DMS153 treated with DMSO at 0.1 percent for 48 hours (cell line): ENCODE data around the gene KRT27.
A peak's percentile ranks its signal among the peaks of the same experiment; 100 is the strongest.

Experiments used
- DNase-seq: peaks from one replicate; lab custom pipeline; 2025; ENCODE audit not compliant: unreplicated experiment; lab: John Stamatoyannopoulos, UW

KRT27 gene

DNA sequence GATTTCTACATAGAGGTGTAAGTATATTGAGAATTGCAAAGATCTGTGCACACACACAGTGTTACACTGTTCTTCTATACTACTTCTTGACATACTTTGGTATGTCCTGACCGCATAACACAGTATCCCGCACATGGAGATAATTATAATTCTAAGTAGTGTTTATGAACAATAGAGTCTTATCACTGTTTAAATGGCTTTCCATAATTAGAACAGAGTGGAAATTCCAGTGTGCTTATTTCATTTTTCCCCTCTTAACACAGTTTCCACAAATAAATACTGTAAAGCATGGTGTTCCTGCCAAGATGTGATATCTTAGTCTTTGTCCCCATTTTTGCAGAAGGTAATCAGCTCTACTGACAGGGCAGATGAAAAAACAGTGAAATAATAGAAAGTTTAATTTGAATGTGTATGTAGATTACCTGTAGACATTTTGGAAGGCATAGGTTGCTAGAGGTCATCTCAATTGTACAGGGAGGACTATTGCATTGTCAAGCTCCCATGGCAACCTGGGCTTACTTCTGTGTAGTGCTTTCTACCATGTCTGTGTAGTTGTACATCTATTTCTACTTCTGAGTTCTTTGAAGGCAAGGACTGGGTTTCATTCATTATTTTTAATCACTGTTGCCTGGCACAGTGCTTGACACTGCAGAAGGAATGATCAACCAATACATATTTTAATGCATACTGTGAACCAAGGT, 27.5 kb upstream of the KRT27 start:
- no peak for DNase-seq

DNA sequence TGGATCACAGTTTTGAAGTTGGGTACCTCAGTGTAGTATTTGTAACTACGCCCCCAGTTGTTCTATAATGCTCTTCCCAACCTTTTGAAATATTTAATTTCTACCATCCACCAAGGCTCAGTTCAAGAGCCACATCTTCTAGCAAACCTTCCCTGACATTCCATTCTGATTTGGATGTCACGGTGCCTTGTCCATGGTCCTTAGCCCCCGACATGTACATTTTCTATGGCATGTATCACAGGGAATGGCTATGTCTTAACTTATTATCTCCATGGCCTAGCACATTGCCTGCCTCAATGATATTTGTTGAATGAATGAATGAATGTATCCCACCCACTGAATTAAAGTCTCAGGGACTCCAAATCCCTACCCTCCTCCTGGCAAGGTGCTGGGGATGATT, 23.8 kb upstream of the KRT27 start:
- DNase-seq, result no peak

DNA sequence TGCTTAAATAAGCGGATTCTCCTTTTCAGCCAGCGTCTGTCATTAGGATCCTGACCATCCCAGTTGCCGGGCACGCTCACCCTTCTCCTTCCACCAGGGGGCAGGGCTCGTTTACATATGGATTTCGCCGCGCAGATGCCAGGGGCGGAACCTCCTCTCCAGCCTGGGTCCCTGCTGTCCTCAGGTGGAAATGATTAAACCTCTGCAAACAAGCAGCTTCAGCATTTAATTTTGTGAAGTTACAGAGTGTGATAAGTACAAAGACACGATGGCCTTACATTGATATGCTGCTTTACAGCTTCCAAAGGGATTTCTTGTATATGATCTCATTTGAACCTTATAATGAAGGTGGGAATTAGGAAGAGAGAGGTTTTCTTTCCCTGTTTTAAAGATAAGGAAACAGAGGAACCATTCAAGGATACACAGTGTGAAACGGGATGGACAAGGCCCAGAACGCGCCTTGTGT, 21.3 kb upstream of the KRT27 start:
- DNase-seq, result peak; percentile 81

DNA sequence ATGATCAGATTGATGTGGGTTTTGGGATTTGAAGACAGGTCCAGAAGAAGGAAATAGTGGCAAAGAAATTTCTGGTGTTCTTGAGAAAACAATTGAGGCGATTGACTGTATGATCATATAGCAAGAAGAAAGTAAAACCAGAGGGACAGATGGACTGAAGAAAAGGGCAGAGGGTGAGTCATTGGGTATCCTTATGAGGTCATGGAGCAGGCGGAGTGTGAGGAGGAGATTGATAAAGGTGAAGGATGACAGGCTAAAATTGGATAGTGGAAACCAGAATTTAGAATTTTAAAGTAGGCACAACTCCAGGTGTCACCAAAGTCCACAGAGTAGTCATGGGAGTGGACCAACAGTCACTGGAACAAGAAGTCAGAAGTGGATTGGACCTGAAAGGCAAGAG, 18.8 kb upstream of the KRT27 start:
- no peak for DNase-seq

DNA sequence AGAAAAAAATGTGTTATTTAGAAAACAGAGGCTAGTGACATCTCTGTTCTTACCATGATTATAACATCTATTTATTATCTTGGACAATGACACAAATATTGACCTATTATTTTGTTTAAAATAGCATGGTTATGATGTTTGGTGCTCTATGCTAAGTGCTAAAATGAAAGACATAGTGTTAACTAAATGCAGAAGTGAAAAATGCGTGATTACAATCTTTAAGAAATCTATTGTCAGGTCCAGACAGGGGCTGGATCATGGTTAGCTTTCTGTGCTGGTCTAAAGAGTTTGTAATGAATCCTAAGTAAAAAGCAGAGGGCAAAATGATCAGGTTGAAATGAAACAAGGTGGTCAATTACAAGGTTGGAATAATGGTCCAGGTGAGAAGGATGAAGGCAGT, 18.0 kb upstream of the KRT27 start:
- no peak for DNase-seq

DNA sequence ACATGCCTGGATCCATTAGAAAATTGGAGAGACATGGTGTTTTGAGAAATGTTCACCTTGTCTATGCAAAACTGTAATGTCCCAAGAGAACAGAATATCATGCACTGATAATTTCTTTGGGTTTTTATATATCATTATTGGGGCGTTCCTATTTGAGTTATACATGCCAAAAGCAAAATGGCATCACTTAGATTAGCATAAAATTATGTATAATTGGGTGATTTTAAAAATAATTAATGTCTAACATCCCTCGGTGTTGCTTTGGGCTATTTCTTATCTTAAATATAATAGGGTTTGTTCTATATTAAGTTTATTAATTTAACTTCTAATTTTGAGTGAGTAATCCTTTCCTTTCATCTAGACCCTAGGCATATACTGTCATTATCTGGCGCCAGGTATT, 17.5 kb upstream of the KRT27 start, which contains the start of gene KRT28:
TSS of gene KRT28 (minus strand) at position 101 of the 400 bp plus-strand sequence. CDS start at position 35, 66 bp downstream.
- no peak for DNase-seq

DNA sequence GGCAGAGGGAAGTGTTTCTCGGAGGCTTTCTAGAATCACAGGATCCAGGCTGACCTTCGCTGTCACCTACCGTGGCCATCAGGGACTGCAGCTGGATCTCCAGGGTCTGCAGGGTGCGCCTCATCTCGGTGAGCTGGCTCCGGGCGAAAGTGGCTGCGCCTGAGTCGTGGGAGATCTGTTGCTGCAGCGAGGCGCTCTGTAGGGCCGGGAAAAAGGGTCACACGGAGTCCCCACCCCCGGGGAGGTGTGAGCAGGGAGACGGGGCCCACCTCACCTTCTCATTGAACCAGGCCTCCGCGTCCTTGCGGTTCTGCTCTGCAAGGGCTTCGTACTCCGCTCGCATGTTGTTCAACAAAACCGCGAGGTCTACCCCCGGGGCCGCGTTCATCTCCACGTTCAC, 14.5 kb upstream of the KRT27 start:
- DNase-seq, result no peak

DNA sequence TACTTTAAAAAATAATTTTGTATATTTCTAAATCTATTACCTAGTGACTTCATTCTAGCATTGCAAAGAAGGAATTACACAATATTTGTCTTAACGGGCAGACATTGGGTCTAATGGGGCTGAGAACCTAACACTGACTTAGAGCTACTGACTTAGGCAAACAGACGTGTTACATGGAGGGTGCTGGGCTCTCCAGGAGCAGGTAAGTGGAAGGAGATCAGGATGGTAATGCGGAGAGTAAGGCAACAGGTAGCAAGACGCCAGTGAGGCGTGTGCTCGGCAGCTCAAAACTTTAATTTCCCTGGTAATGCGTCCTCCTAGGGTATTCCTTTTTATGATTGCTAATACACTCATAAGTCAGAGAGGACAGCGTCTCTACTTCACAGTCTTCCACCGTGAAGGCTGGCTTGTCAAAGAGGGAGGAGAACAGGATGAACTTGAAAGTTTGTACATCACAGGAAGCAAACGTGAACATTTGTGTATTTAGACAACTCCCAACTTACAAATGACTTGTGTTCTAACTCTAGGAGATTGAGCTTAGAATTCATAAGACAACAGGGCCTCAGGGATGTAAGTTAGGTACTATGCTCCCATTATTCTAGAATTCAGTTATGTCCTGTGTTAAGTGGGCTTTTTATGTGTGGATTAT, 12.8 kb upstream of the KRT27 start:
- DNase-seq, result no peak

DNA sequence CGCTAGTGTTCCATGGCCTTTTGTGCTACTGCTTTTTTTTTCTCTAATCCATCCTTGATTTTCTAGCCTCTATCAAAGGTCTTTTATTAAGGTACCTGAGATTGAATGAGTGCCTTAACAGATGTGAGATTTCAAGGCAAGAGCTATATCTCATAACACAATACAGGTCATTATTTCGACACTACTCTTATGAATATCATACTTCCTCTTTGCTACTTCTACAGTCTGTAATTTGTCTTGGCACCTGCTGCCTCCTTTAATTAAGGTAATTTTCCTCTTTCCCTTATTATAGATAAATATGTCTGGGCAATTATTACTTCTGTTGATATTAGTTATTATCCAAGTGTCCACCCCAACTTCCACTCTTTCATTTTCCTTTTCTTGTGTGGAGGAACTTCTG, 12.1 kb upstream of the KRT27 start:
- no peak for DNase-seq

DNA sequence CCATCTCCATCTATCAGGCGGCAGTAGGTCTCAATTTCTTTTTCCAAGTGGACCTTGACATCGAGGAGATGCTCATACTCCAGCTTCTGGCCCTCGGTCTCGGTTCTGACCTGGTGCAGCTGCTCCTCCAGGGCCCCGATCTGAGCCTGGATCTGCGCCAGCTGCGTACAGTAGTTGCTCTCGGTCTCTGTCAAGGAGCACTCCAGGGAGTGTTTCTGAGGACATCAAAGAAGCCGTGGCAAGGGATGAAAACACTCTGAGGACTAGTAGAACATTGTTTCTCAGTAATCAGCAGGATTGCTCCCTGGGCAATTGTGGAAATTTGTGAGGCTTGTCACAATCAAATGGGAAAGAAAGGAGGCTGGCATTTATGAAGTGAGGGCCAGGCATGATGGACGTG, 11.5 kb upstream of the KRT27 start:
- DNase-seq, result no peak

DNA sequence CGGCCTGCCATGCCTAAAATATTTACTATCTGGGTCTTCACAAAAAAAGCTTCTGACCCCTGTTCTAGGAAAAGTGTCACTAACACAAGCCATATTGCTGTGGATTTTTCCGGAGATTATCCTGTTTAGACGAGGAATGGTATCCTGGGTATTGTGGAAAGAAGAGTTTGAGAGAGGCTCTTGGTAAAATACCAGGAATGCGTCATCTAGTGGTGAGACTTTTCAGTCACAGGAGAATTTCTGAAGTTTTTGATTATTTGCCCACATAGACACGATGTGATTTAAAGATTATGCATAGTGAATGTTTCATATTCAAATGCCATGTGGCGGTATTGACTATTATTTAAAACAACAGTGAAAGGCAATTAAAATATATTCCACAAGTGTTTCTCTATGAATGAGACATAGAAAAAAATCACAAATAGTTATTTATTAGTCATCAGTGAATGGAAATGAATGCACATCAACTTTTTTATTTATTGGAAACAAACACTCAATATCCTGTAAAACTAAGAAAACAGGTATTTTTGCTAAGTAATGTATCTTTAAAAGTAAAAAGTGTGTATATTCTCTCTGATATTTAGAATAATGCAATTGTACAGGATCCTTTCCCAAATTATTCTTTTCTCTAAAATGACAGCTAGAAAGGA, 9.6 kb upstream of the KRT27 start:
- DNase-seq, result no peak

DNA sequence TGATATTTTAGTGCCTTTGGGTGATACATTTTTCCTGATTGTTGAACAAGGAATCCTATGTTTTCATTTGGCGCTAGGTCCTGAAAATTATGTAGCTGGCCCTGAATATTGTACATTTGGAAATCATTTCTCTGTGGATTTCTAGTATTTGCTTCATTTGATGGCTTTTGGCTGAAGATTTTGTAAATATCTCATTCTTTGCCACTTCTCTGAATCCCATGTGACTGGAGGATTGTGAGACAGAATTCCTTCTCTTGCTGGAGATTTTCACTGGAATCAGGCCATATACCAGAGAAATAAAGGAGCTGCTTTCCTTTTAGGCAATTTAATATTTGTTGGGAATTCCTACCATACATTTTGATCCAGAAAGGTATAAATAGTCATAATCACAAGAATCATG, 8.8 kb upstream of the KRT27 start:
- DNase-seq, result no peak

DNA sequence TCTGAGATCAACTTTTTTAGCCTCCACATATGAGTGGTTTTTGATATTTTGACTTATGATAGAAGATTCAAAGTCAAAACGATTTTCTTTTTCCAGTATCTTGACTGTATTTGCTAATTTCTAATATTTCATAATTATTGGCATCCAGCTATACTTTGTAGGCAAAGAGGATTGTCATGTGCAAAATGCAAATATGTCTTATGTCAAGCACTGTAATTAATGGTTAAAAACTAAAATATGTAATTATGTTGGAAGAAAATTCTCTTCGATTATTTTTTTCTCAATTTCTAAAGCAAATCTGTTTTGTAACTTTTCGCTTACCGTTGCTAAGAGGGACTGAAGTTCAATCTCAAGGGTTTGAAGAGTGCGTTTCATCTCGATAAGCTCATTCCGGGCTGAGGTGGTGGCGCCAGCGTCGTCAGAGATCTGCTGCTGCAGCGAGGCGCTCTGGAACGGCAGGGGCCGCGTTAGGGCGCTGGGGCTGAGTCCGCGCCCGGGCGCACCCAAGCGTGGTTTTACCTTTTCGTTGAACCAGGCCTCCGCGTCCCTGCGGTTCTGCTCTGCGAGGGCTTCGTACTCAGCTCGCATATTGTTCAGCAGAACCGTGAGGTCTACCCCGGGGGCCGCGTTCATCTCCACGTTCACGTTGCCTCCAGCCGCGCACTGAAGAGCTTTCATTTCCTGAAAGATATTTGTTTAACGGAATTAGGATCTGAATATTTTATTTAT, 3.0 kb downstream of the KRT27 start:
- peak; percentile 30 for DNase-seq

DNA sequence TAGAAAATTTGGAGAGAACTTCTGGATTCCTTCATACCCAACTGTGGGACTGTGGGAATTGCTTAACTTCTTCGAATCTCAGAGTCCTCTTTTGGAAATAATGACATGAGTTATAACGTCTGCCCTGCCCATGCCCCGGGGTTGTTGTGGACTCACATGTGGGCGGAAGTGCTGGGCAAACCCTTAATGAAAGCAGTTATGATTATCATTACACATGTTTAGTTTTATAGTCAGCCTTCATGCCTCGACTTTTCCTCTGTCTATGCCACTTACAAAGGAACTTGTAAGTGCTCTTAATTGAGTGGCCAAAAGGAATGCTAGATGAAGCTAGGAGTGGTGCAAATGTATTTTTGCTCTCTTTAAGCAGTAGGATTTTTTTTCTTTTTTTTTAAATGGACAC, 3.9 kb downstream of the KRT27 start:
- DNase-seq, result no peak

DNA sequence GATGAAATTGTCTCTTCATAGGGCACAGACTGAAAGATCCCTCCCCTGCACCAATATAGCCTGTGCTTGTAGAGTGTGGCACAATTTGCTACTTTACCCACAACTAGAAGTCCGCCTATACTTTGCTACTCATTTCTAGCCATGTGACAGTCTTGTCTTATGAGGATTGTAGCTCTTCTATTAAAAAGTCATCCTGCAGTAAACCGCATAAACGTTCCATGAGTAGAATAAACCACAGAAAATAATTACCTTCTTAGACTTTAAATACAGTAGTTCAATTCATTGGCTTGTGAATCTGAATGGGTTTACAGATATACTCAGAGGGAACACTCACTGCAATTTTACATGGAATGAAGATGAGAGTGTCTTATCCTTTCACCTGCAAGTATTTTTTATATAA, 4.4 kb downstream of the KRT27 start:
- no peak for DNase-seq

DNA sequence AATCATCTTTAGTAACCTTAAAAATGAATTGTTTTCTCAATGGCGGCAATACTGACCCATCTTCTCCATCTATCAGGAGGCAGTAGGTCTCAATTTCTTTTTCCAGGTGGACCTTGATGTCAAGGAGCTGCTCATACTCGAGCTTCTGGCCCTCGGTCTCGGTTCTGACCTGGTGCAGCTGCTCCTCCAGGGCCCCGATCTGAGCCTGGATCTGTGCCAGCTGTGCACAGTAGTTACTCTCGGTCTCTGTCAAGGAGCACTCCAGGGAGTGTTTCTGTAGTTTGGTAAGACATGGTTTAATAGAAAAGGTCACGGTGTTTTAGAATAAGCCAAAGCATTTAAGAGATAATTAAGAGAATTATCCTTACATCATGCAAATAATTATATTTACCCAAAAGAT, 4.9 kb downstream of the KRT27 start:
- DNase-seq, result no peak

DNA sequence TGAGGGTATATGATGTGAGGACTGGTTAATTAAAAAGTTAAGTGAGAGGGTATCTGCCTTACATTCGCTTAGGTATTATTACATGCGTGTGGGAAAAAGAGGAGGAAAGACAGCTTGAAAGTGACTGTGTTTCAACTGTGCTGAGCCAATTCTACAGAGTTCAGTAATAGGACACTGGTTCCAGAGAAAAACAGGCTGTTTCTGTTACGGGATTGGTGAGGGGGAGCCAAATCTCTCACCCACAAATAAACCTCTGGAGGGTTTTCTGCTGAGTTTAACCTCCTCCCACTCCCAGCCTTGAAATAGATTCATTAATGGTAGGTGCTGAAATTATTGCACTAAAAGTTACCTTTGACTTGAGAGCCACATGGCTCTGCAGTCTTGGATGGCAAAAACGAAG, 6.4 kb downstream of the KRT27 start:
- no peak for DNase-seq

DNA sequence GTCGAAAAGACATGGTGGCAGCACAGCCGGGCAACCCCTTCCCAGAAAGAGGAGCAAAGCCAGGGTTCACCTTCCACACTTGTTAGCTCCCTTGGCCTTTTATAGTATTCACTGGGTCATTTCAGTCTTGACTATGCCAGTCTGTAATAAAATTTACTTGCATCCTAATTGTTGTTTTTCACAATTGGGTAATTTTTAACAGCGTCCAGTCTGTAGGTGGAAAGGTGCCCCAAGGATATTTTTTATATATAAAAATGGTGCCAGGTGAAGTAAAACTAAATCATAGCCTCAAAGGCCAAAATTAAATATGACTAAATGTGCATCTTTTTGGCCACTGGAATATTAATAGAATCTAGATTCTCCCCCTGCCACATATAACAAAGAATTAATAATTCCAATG, 10.2 kb downstream of the KRT27 start, which contains the start of gene KRT26:
TSS of gene KRT26 (minus strand) at position 101 of the 400 bp plus-strand sequence. CDS start at position 13, 88 bp downstream.
- DNase-seq, result no peak

DNA sequence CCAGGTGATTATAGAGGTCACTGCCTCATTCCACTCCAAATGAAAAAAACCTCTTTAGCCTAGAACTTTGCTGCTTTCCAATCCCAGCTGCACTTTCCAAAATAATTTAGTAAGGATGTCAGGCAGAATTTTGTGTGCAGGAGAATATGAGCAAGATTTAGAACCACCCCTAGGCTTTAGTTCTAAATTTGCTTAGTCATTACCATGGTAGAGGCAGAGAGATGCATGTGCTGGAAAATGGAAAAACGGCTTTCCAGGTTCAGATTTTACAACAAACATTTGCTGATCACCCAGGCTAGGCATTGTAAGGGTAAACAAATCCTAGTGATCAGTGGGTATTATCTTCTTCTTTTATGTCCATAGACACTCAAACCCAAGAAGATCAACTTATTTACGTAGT, 16.7 kb downstream of the KRT27 start:
- no peak for DNase-seq

DNA sequence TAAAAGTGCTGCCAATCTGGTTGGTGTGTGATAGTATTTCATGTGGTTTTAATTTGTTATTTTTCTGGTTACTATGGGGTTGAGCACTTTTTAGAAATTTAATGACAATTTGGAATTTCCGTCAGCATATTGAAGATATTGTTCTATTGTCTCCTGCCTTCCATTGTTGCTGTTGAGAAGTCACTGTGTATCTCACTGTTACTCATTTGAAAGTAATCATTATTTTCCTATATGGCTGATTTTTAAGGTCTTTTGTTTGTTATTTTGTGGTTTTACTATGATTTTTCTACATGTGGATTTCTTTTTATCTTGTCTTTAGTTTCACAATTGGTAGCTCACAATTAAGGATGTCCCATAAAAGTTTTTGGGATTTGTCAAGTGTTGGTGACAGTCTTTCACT, 18.6 kb downstream of the KRT27 start:
- DNase-seq, result no peak
